Nephron progenitor cell (in vitro differentiated cells): ENCODE measurements around the gene ZBTB7A.
"Not testable (repeated sequence)": the region's sequence is repeated elsewhere in the genome, so short reads cannot be mapped to it uniquely, and the experiment has no call there.

Source experiments
- DNase-seq: peaks from one replicate; pipeline ENCODE4 v3.0.0; 2021
- H3K27ac Mint-ChIP-seq: 2 replicates; pipeline ENCODE4 v1.8.0; 2021; ENCODE audit warnings: mild to moderate bottlenecking, moderate library complexity, mixed read lengths
- H3K27me3 Mint-ChIP-seq: 2 replicates; pipeline ENCODE4 v1.8.0; 2021; ENCODE audit warnings: mild to moderate bottlenecking, low read depth, mixed read lengths; ENCODE audit not compliant: poor library complexity
- H3K36me3 Mint-ChIP-seq: 2 replicates; pipeline ENCODE4 v1.8.0; 2021; ENCODE audit warnings: low read depth, mixed read lengths
- H3K4me1 Mint-ChIP-seq: 2 replicates; pipeline ENCODE4 v1.8.0; 2021; ENCODE audit warnings: mixed read lengths
- H3K4me3 Mint-ChIP-seq: 2 replicates; pipeline ENCODE4 v1.8.0; 2021; ENCODE audit warnings: mild to moderate bottlenecking, moderate library complexity, mixed read lengths
- H3K9me3 Mint-ChIP-seq: 2 replicates; pipeline ENCODE4 v1.8.0; 2021; ENCODE audit warnings: mild to moderate bottlenecking, moderate library complexity, mixed read lengths
- TF ChIP-seq, protein P1 (sequence below): fragments of 200-600 bp; sonication (generic); IDR thresholded peaks from 2 replicates; pipeline ENCODE4 v1.5.0; 2021; ENCODE audit warnings: antibody characterized with exemption

Gene ZBTB7A

GRCh38 chr19:4012092-4012974, 54.4 kb downstream of the ZBTB7A start:
- no peak for DNase-seq
- H3K9me3 Mint-ChIP-seq, result no peaks in the 10 kb centered on the region
- TF ChIP-seq, protein P1, sequence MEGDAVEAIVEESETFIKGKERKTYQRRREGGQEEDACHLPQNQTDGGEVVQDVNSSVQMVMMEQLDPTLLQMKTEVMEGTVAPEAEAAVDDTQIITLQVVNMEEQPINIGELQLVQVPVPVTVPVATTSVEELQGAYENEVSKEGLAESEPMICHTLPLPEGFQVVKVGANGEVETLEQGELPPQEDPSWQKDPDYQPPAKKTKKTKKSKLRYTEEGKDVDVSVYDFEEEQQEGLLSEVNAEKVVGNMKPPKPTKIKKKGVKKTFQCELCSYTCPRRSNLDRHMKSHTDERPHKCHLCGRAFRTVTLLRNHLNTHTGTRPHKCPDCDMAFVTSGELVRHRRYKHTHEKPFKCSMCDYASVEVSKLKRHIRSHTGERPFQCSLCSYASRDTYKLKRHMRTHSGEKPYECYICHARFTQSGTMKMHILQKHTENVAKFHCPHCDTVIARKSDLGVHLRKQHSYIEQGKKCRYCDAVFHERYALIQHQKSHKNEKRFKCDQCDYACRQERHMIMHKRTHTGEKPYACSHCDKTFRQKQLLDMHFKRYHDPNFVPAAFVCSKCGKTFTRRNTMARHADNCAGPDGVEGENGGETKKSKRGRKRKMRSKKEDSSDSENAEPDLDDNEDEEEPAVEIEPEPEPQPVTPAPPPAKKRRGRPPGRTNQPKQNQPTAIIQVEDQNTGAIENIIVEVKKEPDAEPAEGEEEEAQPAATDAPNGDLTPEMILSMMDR, result no peak
- peak overlapping the region; percentile 34 for H3K4me3 Mint-ChIP-seq
- peaks cover 9% of the 10 kb centered on the region for H3K36me3 Mint-ChIP-seq
- H3K27me3 Mint-ChIP-seq, result no peaks in the 10 kb centered on the region
- H3K4me1 Mint-ChIP-seq, result peaks cover 73% of the 10 kb centered on the region
- peak overlapping the region; percentile 90 for H3K27ac Mint-ChIP-seq

DNA sequence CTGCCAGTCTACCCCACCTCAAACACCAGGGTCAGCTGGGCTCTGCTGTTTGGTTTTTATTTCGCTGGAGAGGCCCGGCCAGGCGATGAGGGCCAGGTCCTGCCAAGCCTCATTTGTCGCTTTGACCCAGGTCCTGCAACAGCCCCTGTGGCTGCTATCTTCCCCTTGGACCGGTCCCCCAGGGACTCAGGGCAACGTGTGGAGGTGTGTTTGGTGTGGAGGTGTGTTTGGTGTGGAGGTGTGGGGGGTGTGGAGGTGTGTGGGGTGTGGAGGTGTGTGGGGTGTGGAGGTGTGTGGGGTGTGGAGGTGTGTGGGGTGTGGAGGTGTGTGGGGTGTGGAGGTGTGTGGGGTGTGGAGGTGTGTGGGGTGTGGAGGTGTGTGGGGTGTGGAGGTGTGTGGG, 55.3 kb downstream of the ZBTB7A start:
- peak overlapping the region; percentile 79 for H3K27ac Mint-ChIP-seq
- H3K27me3 Mint-ChIP-seq, H3K9me3 Mint-ChIP-seq, H3K36me3 Mint-ChIP-seq, DNase-seq: not testable (repeated sequence)
- H3K4me3 Mint-ChIP-seq, result peak overlapping the region; percentile 79
- peaks cover 70% of the 10 kb centered on the region for H3K4me1 Mint-ChIP-seq

- H3K27ac Mint-ChIP-seq, result no peak overlapping the region
These were observed 55.9 kb downstream of the ZBTB7A start for GRCh38 chr19:4010808-4011110.

GRCh38 chr19:4009990-4010807, 56.5 kb downstream of the ZBTB7A start:
- peak overlapping the region; percentile 94 for H3K27ac Mint-ChIP-seq
- peaks cover 9% of the 10 kb centered on the region for H3K36me3 Mint-ChIP-seq
- H3K4me3 Mint-ChIP-seq, result peak overlapping the region; percentile 99
- DNase-seq, result no peak
- H3K27me3 Mint-ChIP-seq, result peaks cover 2% of the 10 kb centered on the region
- no peaks in the 10 kb centered on the region for H3K9me3 Mint-ChIP-seq
- TF ChIP-seq, protein P1, result no peak
- H3K4me1 Mint-ChIP-seq, result peaks cover 59% of the 10 kb centered on the region

More at GRCh38 chr19:4010808-4011110, 55.9 kb downstream of the ZBTB7A start:
- Mint-ChIP-seq H3K36me3 (peaks cover 9% of the 10 kb centered on the region), H3K9me3 (no peaks in the 10 kb centered on the region), H3K4me1 (peaks cover 63% of the 10 kb centered on the region), H3K27me3 (no peaks in the 10 kb centered on the region), H3K4me3 (peak overlapping the region; percentile 79)
- DNase-seq, result no peak
- TF ChIP-seq, protein P1, result no peak

DNA sequence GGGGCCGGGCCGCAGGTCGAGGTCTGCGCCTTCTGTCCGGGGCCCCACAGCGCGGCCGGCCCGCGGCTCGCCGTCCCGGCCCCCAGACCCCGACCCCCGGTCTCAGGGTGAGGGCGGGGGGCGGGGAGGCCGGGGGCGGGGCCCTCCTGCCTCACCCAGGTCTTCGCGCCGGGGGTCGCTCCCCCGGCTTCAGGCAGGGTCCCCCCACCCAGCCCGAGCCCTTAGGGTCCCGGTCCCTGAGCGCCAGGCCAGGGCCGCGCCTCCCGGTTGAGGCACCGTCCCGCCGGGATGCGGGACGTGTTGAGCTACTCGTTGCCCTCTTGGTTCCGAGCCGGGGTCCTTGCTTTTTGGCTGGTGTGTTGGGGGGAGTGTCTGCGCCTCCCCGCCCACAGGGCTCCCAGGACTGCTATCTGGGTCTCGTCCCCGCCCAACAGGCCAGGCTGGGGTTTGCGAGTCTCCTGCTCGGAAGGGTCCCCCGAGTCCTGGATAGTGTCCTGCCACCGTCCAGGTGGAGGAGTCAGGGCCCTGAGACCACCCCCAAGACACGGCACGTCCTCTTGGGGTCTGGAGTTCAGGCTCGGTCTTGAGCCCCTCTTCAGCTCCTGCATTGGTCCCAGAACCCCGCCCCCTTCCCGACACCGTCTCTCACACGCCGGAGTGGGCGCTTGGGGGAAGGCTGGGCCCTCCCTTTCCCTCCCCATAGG, 58.7 kb downstream of the ZBTB7A start:
- Mint-ChIP-seq H3K4me3 (peak overlapping the region; percentile 99), H3K9me3 (no peaks in the 10 kb centered on the region), H3K36me3 (peaks cover 6% of the 10 kb centered on the region), H3K27ac (peak overlapping the region; percentile 94), H3K4me1 (peaks cover 41% of the 10 kb centered on the region), H3K27me3 (peaks cover 3% of the 10 kb centered on the region)
- peak; percentile 67 for DNase-seq
- TF ChIP-seq, protein P1, result no peak
